HG03135 (cell line): Measurements from ENCODE around the gene TMEM138.

Source experiments
- ATAC-seq: cut with Tn5 transposase; IDR thresholded peaks from one replicate; pipeline ENCODE4 v1.9.1; 2021; ENCODE audit warnings: mild to moderate bottlenecking, moderate library complexity; ENCODE audit not compliant: unreplicated experiment

The TMEM138 gene

GRCh38 chr11:61404103-61404502 lies 41.9 kb downstream of the TMEM138 start:
- no peak for ATAC-seq

- ATAC-seq, result no peak
Measured at GRCh38 chr11:61404641-61405040, 42.5 kb downstream of the TMEM138 start.

GRCh38 chr11:61406067-61406466 lies 43.9 kb downstream of the TMEM138 start:
- ATAC-seq, result no peak

- no peak for ATAC-seq
Measured at GRCh38 chr11:61406991-61407728, 45.0 kb downstream of the TMEM138 start.

- no peak for ATAC-seq
Measured at GRCh38 chr11:61411589-61411988, 49.4 kb downstream of the TMEM138 start.

GRCh38 chr11:61413496-61413895 lies 51.3 kb downstream of the TMEM138 start:
- no peak for ATAC-seq

- no peak for ATAC-seq
Measured at GRCh38 chr11:61414547-61414946, 52.4 kb downstream of the TMEM138 start.

- no peak for ATAC-seq
Measured at GRCh38 chr11:61415381-61415780, 53.2 kb downstream of the TMEM138 start.

GRCh38 chr11:61416941-61417340 lies 54.8 kb downstream of the TMEM138 start:
- no peak for ATAC-seq

- ATAC-seq, result no peak
Measured at GRCh38 chr11:61417670-61418069, 55.5 kb downstream of the TMEM138 start.

- no peak for ATAC-seq
Measured at GRCh38 chr11:61418136-61418535, 56.0 kb downstream of the TMEM138 start.
